ENCODE results near the gene FAM227B.

DNA sequence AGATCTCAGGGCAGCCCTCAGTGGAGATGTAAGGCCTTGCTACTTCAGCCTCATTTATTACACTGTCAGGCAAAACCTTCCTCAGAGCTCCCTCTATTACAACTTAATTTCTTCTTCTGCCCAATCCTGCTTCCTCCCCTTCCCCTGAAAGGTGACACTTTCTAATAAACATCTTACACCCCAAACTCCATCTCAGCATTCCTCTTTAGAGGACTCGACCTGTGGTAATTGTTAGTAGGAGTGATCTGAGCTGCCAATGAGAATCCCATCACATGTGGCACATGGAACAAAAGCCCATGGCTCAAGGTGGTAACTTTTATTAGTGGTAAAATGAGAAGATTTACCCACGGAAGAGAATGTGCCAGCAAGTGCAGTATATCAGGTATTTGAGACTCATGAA is 30.1 kb upstream of the FAM227B start:
- TF ChIP-seq POLR2A (IDR thresholded peaks at IDR 0.05; ENCODE audit: low read depth, low read length): no peak
- TF ChIP-seq POLR2AphosphoS5 (IDR thresholded peaks at IDR 0.05; ENCODE audit: low read depth, low read length): no peak
- TF ChIP-seq TAF1 (IDR thresholded peaks at IDR 0.05; ENCODE audit: borderline replicate concordance, low read depth, low read length): no peak
